Hepatocyte (in vitro differentiated cells): ENCODE measurements around the gene PTPRE. TPM values are rescaled to one million over a fixed set of nuclear protein-coding genes. Genes with fewer than 3 reads are reported as not detected.

Source experiments
- DNase-seq: peaks from one replicate; pipeline ENCODE4 v3.0.0-alpha.2; 2016; ENCODE audit warnings: low spot score
- H2AFZ ChIP-seq: fragments of 200-600 bp; sonication (generic); 2 replicates; pipeline ENCODE4 v1.6.0; 2016; ENCODE audit warnings: antibody characterized with exemption, mild to moderate bottlenecking
- H3K27ac ChIP-seq: fragments of 200-600 bp; sonication (generic); 2 replicates; pipeline ENCODE4 v1.5.1; 2016; ENCODE audit warnings: mild to moderate bottlenecking
- H3K27me3 ChIP-seq: fragments of 200-600 bp; sonication (generic); 2 replicates; pipeline ENCODE4 v1.6.1; 2016
- H3K36me3 ChIP-seq: fragments of 200-600 bp; sonication (generic); replicated peaks from 2 replicates; pipeline ENCODE4 v1.5.1; 2016; ENCODE audit warnings: low read depth; ENCODE audit not compliant: insufficient read depth
- H3K4me1 ChIP-seq: fragments of 200-600 bp; sonication (generic); 2 replicates; pipeline ENCODE4 v1.5.1; 2016; ENCODE audit warnings: mild to moderate bottlenecking, moderate library complexity; ENCODE audit not compliant: insufficient read depth
- H3K4me2 ChIP-seq: fragments of 200-600 bp; sonication (generic); 2 replicates; pipeline ENCODE4 v1.6.0; 2016
- H3K4me3 ChIP-seq: fragments of 200-600 bp; sonication (generic); 2 replicates; pipeline ENCODE4 v1.5.1; 2016; ENCODE audit warnings: mild to moderate bottlenecking
- H3K79me2 ChIP-seq: fragments of 200-600 bp; sonication (generic); 2 replicates; pipeline ENCODE4 v1.6.0; 2017; ENCODE audit warnings: mild to moderate bottlenecking
- H3K9me2 ChIP-seq: fragments of 200-600 bp; sonication (generic); replicated peaks from 2 replicates; pipeline ENCODE4 v1.6.0; 2017; ENCODE audit warnings: mild to moderate bottlenecking; ENCODE audit not compliant: insufficient read depth
- H3K9me3 ChIP-seq: fragments of 200-600 bp; sonication (generic); 2 replicates; pipeline ENCODE4 v1.5.1; 2016; ENCODE audit warnings: low read depth, mild to moderate bottlenecking
- H4K20me1 ChIP-seq: fragments of 200-600 bp; sonication (generic); 2 replicates; pipeline ENCODE4 v1.6.0; 2016; ENCODE audit warnings: mild to moderate bottlenecking; ENCODE audit not compliant: insufficient read depth, poor library complexity, severe bottlenecking
- EZH2 ChIP-seq: fragments of 200-600 bp; sonication (generic); IDR thresholded peaks from 2 replicates; pipeline ENCODE4 v1.6.1; 2016; ENCODE audit warnings: antibody characterized with exemption, mild to moderate bottlenecking, borderline replicate concordance
- EZH2phosphoT487 ChIP-seq: fragments of 200-600 bp; sonication (generic); IDR thresholded peaks from one replicate; pipeline ENCODE4 v1.6.1; 2018; ENCODE audit warnings: antibody characterized with exemption, mild to moderate bottlenecking, low read depth, moderate library complexity; ENCODE audit not compliant: unreplicated experiment, severe bottlenecking
- WGBS: methylation state at CpG from one replicate; pipeline ENCODE4 v1.1.6; 2016; ENCODE audit warnings: low lambda C conversion rate; ENCODE audit errors: missing lambda C conversion rate; 5-methylcytosine and 5-hydroxymethylcytosine counted together
- polyA plus RNA-seq: library from polyadenylated mRNA; unstranded; fragments of >200 nt; fragmentation: Nextera tagmentation; extraction: Ambion mirVana; gene quantifications from 2 replicates; pipeline ENCODE4 v1.2.1, GENCODE V29; 2016
- total RNA-seq: library from RNA; depleted of rRNA; stranded (reverse); fragments of >200 nt; gene quantifications from 2 replicates; pipeline ENCODE4 v1.2.3, GENCODE V29; 2014
- TF ChIP-seq, protein P1 (sequence below): fragments of 200-600 bp; sonication (generic); IDR thresholded peaks from 2 replicates; pipeline ENCODE4 v1.5.1; 2016; ENCODE audit warnings: antibody characterized with exemption, mild to moderate bottlenecking; ENCODE audit not compliant: poor library complexity

The PTPRE gene
- total and polyA plus RNA-seq, 2 experiments from 2014 or later: 3.2 to 10.1 TPM

DNA sequence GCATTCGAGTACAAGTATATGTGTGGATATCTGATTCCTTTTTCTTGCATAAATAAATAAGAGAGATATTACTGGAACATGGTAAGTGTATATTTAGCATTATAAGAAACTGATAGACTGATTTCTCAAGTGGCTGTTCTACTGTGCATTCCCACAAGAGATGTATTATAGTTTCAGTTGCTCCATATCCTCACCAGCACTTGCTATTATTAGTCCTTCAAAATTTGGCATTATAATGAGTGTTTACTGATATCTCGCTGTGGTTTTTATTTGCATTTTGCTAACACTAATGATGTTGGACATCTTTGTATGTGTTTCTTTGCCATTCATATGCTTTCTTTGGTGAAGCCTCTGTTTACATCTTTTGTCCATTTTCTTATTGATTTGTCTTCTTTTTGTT lies 9.7 kb upstream of the PTPRE start:
- no peaks in the 10 kb centered on the region for H3K4me1 ChIP-seq
- H3K36me3 ChIP-seq: no peaks in the 10 kb centered on the region
- no peak overlapping the region for H3K4me3 ChIP-seq
- H3K79me2 ChIP-seq: no peaks in the 10 kb centered on the region
- H2AFZ ChIP-seq: no peak overlapping the region
- H4K20me1 ChIP-seq: no peaks in the 10 kb centered on the region
- TF ChIP-seq EZH2phosphoT487 (no peak), EZH2 (no peak)
- TF ChIP-seq, protein P1, sequence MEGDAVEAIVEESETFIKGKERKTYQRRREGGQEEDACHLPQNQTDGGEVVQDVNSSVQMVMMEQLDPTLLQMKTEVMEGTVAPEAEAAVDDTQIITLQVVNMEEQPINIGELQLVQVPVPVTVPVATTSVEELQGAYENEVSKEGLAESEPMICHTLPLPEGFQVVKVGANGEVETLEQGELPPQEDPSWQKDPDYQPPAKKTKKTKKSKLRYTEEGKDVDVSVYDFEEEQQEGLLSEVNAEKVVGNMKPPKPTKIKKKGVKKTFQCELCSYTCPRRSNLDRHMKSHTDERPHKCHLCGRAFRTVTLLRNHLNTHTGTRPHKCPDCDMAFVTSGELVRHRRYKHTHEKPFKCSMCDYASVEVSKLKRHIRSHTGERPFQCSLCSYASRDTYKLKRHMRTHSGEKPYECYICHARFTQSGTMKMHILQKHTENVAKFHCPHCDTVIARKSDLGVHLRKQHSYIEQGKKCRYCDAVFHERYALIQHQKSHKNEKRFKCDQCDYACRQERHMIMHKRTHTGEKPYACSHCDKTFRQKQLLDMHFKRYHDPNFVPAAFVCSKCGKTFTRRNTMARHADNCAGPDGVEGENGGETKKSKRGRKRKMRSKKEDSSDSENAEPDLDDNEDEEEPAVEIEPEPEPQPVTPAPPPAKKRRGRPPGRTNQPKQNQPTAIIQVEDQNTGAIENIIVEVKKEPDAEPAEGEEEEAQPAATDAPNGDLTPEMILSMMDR: no peak
- H3K9me2 ChIP-seq: no peaks in the 10 kb centered on the region
- no peak overlapping the region for H3K4me2 ChIP-seq
- no peaks in the 10 kb centered on the region for H3K27me3 ChIP-seq
- WGBS: 77% methylated on average over 2 of the region's 2 CpGs
- no peak overlapping the region for H3K27ac ChIP-seq
- DNase-seq: no peak
- H3K9me3 ChIP-seq: no peaks in the 10 kb centered on the region

DNA sequence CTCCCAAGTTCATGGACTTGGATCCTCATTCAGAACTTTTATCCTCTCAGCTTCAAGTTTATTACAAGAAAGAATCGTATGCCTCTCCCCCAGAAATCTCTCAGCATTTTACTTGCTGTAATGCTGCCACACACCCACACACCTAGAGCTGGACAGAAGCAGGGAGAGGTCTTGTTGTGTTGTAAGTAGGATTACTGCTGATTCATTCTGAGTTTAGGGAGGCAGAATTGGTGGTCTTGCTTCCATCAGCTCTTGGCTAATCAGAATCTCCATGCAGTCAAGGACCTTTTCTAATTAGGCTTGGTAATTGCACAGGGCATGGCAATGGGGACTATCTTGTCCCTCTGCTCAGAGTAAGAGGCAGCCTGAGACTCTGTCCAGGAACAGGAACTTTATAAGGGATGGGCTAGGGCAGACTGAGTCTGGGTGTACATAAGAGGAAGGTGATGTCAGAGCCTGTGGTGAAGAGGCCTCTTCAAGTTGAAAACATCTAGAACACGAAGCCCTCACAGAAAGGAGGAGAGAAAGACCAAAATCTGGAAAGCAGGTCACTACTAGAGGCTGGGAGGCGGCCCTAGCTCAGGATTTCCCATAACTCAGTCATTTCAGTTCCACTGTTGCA lies 7.0 kb upstream of the PTPRE start:
- no peaks in the 10 kb centered on the region for H3K27me3 ChIP-seq
- no peak overlapping the region for H3K4me3 ChIP-seq
- no peaks in the 10 kb centered on the region for H4K20me1 ChIP-seq
- WGBS: 72% methylated on average over 3 of the region's 3 CpGs
- no peaks in the 10 kb centered on the region for H3K36me3 ChIP-seq
- no peaks in the 10 kb centered on the region for H3K9me3 ChIP-seq
- H3K9me2 ChIP-seq: no peaks in the 10 kb centered on the region
- H3K79me2 ChIP-seq: no peaks in the 10 kb centered on the region
- no peak overlapping the region for H3K4me2 ChIP-seq
- no peak overlapping the region for H3K27ac ChIP-seq
- TF ChIP-seq, protein P1: no peak
- no peaks in the 10 kb centered on the region for H3K4me1 ChIP-seq
- no peak overlapping the region for H2AFZ ChIP-seq
- no peak for DNase-seq

DNA sequence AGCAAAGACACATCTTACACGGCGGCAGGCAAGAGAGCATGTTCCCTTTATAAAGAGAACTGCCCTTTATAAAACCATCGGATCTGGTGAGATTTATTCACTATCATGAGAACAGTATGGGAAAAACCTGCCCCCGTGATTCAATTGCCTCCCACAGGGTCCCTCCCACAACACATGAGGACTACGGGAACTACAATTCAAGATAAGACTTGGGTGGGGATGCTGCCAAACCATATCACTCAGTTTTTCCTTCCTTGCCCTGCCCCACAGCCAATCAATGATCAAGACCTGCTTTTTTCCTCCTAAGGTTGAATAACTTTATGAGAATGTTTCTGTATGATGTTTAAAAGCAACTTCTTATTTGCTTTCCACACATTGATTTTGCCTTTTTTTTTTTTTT lies 3.1 kb upstream of the PTPRE start:
- Histone ChIP-seq H3K27me3 (no peaks in the 10 kb centered on the region), H3K36me3 (no peaks in the 10 kb centered on the region), H3K4me1 (peaks cover 5% of the 10 kb centered on the region), H3K79me2 (no peaks in the 10 kb centered on the region), H2AFZ (no peak overlapping the region), H4K20me1 (no peaks in the 10 kb centered on the region), H3K9me3 (no peaks in the 10 kb centered on the region), H3K9me2 (no peaks in the 10 kb centered on the region), H3K27ac (no peak overlapping the region), H3K4me2 (no peak overlapping the region), H3K4me3 (no peak overlapping the region)
- no peak for DNase-seq
- 76% methylated on average over 5 of the region's 5 CpGs for WGBS
- TF ChIP-seq EZH2phosphoT487: no peak
- TF ChIP-seq, protein P1: no peak
- no peak for TF ChIP-seq EZH2
